Heart left ventricle (tissue), 13 donors: Measurements from ENCODE around the gene KRTAP3-3.

Experiments used
- POLR2A ChIP-seq, 2 donors: fragments of 450-650 bp; IDR thresholded peaks; one replicate each; pipeline ENCODE4 v1.6.1; 2017; ENCODE audit warnings: antibody characterized with exemption in 2 of 2, mild to moderate bottlenecking in 2 of 2, moderate library complexity in 2 of 2
- TF ChIP-seq, protein P1 (sequence below), 12 donors: fragments of 200-600 bp; sonication (generic) in 4 of 12; IDR thresholded peaks; one replicate each; pipeline versions ENCODE4 v1.5.0 to v1.8.0; 2018 to 2022; ENCODE audit warnings: antibody characterized with exemption in 12 of 12, mild to moderate bottlenecking in 5 of 12
- donor health status: ischemic (EF 13 %, LVEDD 7.1; RV severe dilation, severe dysfunction).
- donor health status: DM: no; HTN: yes; CAD: no.
- donor health status: DM: no; HTN: no; CAD: no.
- donor health status: ischemic (EF 25% LVEDD 6.9; RV normal size, moderate dysfunction).
- donor health status: ischemic (EF 25% LVEDD 5.7; RV mildly dilated, moderate dysfunction).
- donor health status: ischemic (EF 35%, LVEDD 5.7; RV mildly dilated, moderate dysfunction).
- donor health status: nonischemic (EF 11% LVEDD 7.7; RV severe dilation, severe dysfunction).
- donor health status: DM: yes; HTN: yes; CAD: no.
- donor health status: PGD.
- donor health status: ischemic (EF 29% LVEDD 5.4; RV normal size, mild dysfunction).
- donor health status: nonischemic (EF 23%, LVEDD 6.1; RV moderate dilation, normal function).

DNA sequence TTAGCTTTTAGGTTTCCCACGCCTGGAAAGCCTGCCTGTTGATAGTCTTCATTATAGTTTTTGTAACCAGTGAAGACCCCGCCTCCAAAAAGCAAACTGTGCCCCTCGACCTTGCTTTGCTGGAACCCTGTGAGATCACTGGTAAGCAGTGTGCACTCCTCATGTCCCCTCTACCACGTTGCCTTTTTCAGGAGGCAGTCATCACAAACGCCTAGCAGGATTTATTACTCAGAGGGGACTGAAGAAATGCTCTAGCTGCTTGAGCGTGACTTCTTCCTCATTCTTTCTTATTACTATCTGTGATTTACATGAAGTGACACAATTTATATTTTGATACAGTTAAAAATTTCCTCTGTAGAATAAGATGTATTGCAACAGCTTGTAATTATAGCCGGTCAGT lies 21.5 kb upstream of the KRTAP3-3 start:
- TF ChIP-seq, protein P1, sequence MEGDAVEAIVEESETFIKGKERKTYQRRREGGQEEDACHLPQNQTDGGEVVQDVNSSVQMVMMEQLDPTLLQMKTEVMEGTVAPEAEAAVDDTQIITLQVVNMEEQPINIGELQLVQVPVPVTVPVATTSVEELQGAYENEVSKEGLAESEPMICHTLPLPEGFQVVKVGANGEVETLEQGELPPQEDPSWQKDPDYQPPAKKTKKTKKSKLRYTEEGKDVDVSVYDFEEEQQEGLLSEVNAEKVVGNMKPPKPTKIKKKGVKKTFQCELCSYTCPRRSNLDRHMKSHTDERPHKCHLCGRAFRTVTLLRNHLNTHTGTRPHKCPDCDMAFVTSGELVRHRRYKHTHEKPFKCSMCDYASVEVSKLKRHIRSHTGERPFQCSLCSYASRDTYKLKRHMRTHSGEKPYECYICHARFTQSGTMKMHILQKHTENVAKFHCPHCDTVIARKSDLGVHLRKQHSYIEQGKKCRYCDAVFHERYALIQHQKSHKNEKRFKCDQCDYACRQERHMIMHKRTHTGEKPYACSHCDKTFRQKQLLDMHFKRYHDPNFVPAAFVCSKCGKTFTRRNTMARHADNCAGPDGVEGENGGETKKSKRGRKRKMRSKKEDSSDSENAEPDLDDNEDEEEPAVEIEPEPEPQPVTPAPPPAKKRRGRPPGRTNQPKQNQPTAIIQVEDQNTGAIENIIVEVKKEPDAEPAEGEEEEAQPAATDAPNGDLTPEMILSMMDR (IDR thresholded peaks at IDR 0.05), result no peak
- no peak for TF ChIP-seq POLR2A (IDR thresholded peaks at IDR 0.05)
